T-helper 9 cell (primary cell): ENCODE results near the gene PNLIPRP3.

Experiments
- DNase-seq: peaks from one replicate; pipeline ENCODE4 v3.0.0-alpha.2; 2020

Gene PNLIPRP3

GRCh38 chr10:116451711-116452337 is 24.2 kb downstream of the PNLIPRP3 start:
- DNase-seq: no peak

GRCh38 chr10:116452338-116452720 is 24.7 kb downstream of the PNLIPRP3 start:
- DNase-seq: no peak

- DNase-seq: no peak
These were observed 29.8 kb downstream of the PNLIPRP3 start for GRCh38 chr10:116457488-116457887.

GRCh38 chr10:116460219-116460618 is 32.6 kb downstream of the PNLIPRP3 start:
- no peak for DNase-seq

GRCh38 chr10:116461680-116462079 is 34.0 kb downstream of the PNLIPRP3 start:
- DNase-seq: no peak

- DNase-seq: no peak
These were observed 36.6 kb downstream of the PNLIPRP3 start for GRCh38 chr10:116464257-116464656.

- no peak for DNase-seq
These were observed 37.9 kb downstream of the PNLIPRP3 start for GRCh38 chr10:116465546-116465945.

- DNase-seq: no peak
These were observed 39.2 kb downstream of the PNLIPRP3 start for GRCh38 chr10:116466715-116467422.

- no peak for DNase-seq
These were observed 41.8 kb downstream of the PNLIPRP3 start for GRCh38 chr10:116469437-116469836.

GRCh38 chr10:116470071-116470470 is 42.4 kb downstream of the PNLIPRP3 start:
- DNase-seq: no peak

- no peak for DNase-seq
These were observed 43.2 kb downstream of the PNLIPRP3 start for GRCh38 chr10:116470768-116471415.

- no peak for DNase-seq
These were observed 45.2 kb downstream of the PNLIPRP3 start for GRCh38 chr10:116472891-116473290.

- DNase-seq: no peak
These were observed 48.2 kb downstream of the PNLIPRP3 start for GRCh38 chr10:116475866-116476265.

- DNase-seq: no peak
These were observed 48.8 kb downstream of the PNLIPRP3 start for GRCh38 chr10:116476461-116476860.

GRCh38 chr10:116477986-116478664 is 50.5 kb downstream of the PNLIPRP3 start:
- DNase-seq: no peak

- no peak for DNase-seq
These were observed 59.3 kb downstream of the PNLIPRP3 start for GRCh38 chr10:116486770-116487448.

GRCh38 chr10:116487522-116488430 is 60.1 kb downstream of the PNLIPRP3 start:
- DNase-seq: no peak

GRCh38 chr10:116489460-116489859 is 61.8 kb downstream of the PNLIPRP3 start:
- no peak for DNase-seq

GRCh38 chr10:116490028-116490662 is 62.5 kb downstream of the PNLIPRP3 start:
- no peak for DNase-seq

- DNase-seq: no peak
These were observed 77.1 kb downstream of the PNLIPRP3 start for GRCh38 chr10:116504786-116505185.

- DNase-seq: no peak
These were observed 82.9 kb downstream of the PNLIPRP3 start for GRCh38 chr10:116510565-116510964.
